ENCODE measurements around the gene SFMBT2.

- TF ChIP-seq CTCF (IDR thresholded peaks at IDR 0.05) (no peak), POLR2A (IDR thresholded peaks at IDR 0.05) (no peak)
These were observed 114.8 kb downstream of the SFMBT2 start for GRCh38 chr10:7296076-7296475.
